ENCODE data around the gene WNT3. TPM values are rescaled to one million over a fixed set of nuclear protein-coding genes. Genes with fewer than 3 reads are reported as not detected.

WNT3 gene
- total and polyA plus RNA-seq, 5 donors, result 0.79 to 2.5 (median 1.0) TPM

DNA sequence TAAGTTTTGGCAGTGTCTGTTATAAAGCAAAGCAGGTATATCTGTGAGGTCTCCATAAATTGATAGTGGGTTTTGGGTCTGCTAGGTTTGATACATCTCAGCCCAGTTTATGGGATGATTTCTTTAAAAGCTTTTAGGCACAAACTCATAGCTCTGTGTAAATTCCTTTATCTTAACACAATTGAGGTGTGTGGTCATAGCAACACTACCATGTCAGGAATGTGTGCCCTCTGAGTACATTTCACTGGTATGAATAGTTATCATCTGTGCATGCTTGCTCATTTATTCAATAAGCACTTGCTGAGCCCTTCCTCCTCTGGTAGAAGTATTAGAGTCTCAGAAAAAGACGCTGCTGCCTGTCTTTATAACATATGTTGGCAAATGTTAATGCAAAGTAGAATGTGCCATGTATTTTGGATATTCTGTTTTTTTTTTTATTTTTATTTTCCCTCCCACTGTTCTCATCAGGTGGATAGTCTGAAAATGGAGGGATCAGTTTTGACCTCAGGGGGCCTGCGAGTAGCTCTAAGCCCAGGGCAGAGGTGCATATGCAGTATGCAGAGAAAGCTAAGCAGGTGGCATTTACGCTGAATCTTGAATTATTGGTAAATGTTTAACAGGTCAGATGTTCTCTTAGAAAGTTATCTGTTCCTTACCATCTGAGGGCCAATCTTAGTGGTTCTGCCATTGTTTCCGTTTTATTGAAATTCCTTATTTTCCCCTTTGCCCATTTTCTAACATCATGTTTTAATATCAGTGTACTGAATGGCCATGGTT is 90.7 kb downstream of the WNT3 start:
- H3K9me3 ChIP-seq (ENCODE audit: control insufficient read depth, low read length), result no peaks in the 10 kb centered on the region
- intact Hi-C loops (cut with DNase I), result no loop called here
- H3K4me1 ChIP-seq (ENCODE audit: control insufficient read depth, insufficient read depth, low read length), result no peaks in the 10 kb centered on the region
- DNase-seq (no peak), ATAC-seq (no peak)
- no peaks in the 10 kb centered on the region for H3K27me3 ChIP-seq (ENCODE audit: control insufficient read depth, insufficient read depth)
- H3K4me3 ChIP-seq (ENCODE audit: low read length), result no peak overlapping the region
- 94% methylated on average over 4 of the region's 4 CpGs for WGBS
- no peak overlapping the region for H3K27ac ChIP-seq (ENCODE audit: low read length)

DNA sequence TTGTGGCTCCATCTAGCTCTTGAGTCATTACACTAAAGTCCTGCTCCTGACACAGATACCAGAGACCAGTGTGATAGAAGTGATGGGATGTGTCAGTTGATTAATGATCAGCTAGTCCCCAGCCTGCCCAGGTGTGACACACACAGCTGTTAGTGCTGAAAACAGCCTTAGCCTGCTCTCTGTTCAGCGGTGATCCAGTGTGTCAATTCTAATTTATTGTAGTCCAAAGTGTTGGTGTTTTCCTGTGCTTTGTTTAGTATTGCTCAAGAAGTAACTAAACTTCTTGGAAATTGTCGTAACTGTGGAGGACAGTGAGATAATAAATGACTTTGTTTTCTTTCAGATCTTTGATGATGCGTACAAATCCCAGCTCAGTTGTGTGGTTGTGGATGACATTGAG is 92.3 kb downstream of the WNT3 start:
- DNase-seq (no peak), ATAC-seq (no peak)
- Histone ChIP-seq H3K27me3 (ENCODE audit: control insufficient read depth, insufficient read depth) (no peaks in the 10 kb centered on the region), H3K4me3 (ENCODE audit: low read length) (no peak overlapping the region), H3K9me3 (ENCODE audit: control insufficient read depth, low read length) (no peaks in the 10 kb centered on the region), H3K27ac (ENCODE audit: low read length) (no peak overlapping the region), H3K4me1 (ENCODE audit: control insufficient read depth, insufficient read depth, low read length) (no peaks in the 10 kb centered on the region)
- intact Hi-C loops (cut with DNase I), result no loop called here
- WGBS, result 88% methylated on average over 3 of the region's 3 CpGs

GRCh38 chr17:46722662-46723285 is 95.7 kb downstream of the WNT3 start:
- DNase-seq, result no peak

DNA sequence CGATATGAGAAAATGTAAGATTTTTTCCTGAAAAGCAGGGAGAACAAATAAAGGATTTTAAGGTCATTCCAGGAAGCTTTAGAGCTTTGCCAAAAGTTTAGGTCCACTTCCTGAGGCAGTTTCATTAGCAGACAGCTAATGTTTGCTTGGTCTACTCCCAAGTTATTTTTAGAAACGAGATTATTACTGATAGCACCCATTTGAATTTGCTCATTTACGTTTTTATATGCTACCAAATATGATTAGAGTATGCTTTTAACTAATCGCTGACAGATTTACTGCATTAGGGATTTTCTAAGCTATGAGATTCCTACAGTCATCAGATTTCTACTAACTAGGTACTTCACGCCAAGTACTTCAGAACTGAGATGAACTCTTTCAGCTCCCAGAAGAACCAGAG is 98.1 kb downstream of the WNT3 start:
- no peaks in the 10 kb centered on the region for H3K9me3 ChIP-seq (ENCODE audit: control insufficient read depth, low read length)
- peaks cover 2% of the 10 kb centered on the region for H3K4me1 ChIP-seq (ENCODE audit: control insufficient read depth, insufficient read depth, low read length)
- WGBS, result 34% methylated on average over 5 of the region's 5 CpGs
- ATAC-seq (no peak), DNase-seq (no peak)
- H3K27ac ChIP-seq (ENCODE audit: low read length), result no peak overlapping the region
- intact Hi-C loops (cut with DNase I), result no loop called here
- no peaks in the 10 kb centered on the region for H3K27me3 ChIP-seq (ENCODE audit: control insufficient read depth, insufficient read depth)
- no peak overlapping the region for H3K4me3 ChIP-seq (ENCODE audit: low read length)

More at GRCh38 chr17:46722662-46723285, 95.7 kb downstream of the WNT3 start:
- ATAC-seq, result no peak
- no peak overlapping the region for H3K4me3 ChIP-seq (ENCODE audit: low read length)
- H3K27me3 ChIP-seq (ENCODE audit: control insufficient read depth, insufficient read depth), result no peaks in the 10 kb centered on the region
- intact Hi-C loops (cut with DNase I), result no loop called here
- no peak overlapping the region for H3K27ac ChIP-seq (ENCODE audit: low read length)
- no peaks in the 10 kb centered on the region for H3K9me3 ChIP-seq (ENCODE audit: control insufficient read depth, low read length)
- H3K4me1 ChIP-seq (ENCODE audit: control insufficient read depth, insufficient read depth, low read length), result peaks cover 2% of the 10 kb centered on the region
- 68% methylated on average over 7 of the region's 7 CpGs for WGBS

- Histone ChIP-seq H3K27me3 (ENCODE audit: control insufficient read depth, insufficient read depth) (no peaks in the 10 kb centered on the region), H3K9me3 (ENCODE audit: control insufficient read depth, low read length) (no peaks in the 10 kb centered on the region), H3K27ac (ENCODE audit: low read length) (no peak overlapping the region), H3K4me3 (ENCODE audit: low read length) (no peak overlapping the region), H3K4me1 (ENCODE audit: control insufficient read depth, insufficient read depth, low read length) (peaks cover 2% of the 10 kb centered on the region)
- intact Hi-C loops (cut with DNase I), result no loop called here
- WGBS, result 45% methylated on average over 3 of the region's 3 CpGs
- no peak for DNase-seq
- ATAC-seq, result no peak
These were observed 98.6 kb downstream of the WNT3 start for GRCh38 chr17:46719891-46720290.

- ATAC-seq (no peak), DNase-seq (no peak)
- no peak overlapping the region for H3K4me3 ChIP-seq (ENCODE audit: low read length)
- H3K27ac ChIP-seq (ENCODE audit: low read length), result no peak overlapping the region
- intact Hi-C loops (cut with DNase I), result no loop called here
- 94% methylated on average over 4 of the region's 4 CpGs for WGBS
- H3K4me1 ChIP-seq (ENCODE audit: control insufficient read depth, insufficient read depth, low read length), result peaks cover 2% of the 10 kb centered on the region
- H3K9me3 ChIP-seq (ENCODE audit: control insufficient read depth, low read length), result no peaks in the 10 kb centered on the region
- H3K27me3 ChIP-seq (ENCODE audit: control insufficient read depth, insufficient read depth), result no peaks in the 10 kb centered on the region
These were observed 100.5 kb downstream of the WNT3 start for GRCh38 chr17:46717999-46718398.

Other genes starting within 250 kb of the WNT3 start
- 10 to 100 TPM in 2 of 4 donors, 1 to 10 TPM in 2; 7.4 to 16.9 (median 11.0) TPM for gene ARL17A, start 239.0 kb downstream of the WNT3 start, total RNA-seq
- 6.3 TPM for gene ARL17A, start 239.0 kb downstream of the WNT3 start, polyA plus RNA-seq
- gene NSF, start 228.0 kb downstream of the WNT3 start, total RNA-seq, result 10 to 100 TPM; 26.0 to 34.3 (median 29.9) TPM
- gene NSF, start 228.0 kb downstream of the WNT3 start, polyA plus RNA-seq, result 8.9 TPM
- 10 to 100 TPM in 1 of 4 donors, 1 to 10 TPM in 3; 2.4 to 20.7 (median 3.4) TPM for gene WNT9B, start 32.9 kb upstream of the WNT3 start, total RNA-seq
- gene WNT9B, start 32.9 kb upstream of the WNT3 start, polyA plus RNA-seq, result 0.61 TPM
- gene GOSR2, start 104.5 kb upstream of the WNT3 start, total RNA-seq, result 10 to 100 TPM; 46.6 to 69.8 (median 48.6) TPM
- gene GOSR2, start 104.5 kb upstream of the WNT3 start, polyA plus RNA-seq, result 29.1 TPM
- not detected for gene RPRML, start 160.6 kb upstream of the WNT3 start, total RNA-seq
- not detected for gene RPRML, start 160.6 kb upstream of the WNT3 start, polyA plus RNA-seq